HL-60 (cell line): Measurements from ENCODE around the gene CAMSAP3.

Source experiments
- DNase-seq, 2 experiments: peaks; one replicate each; pipeline ENCODE4 v3.0.0-alpha.2; 2010 to 2020; ENCODE audit warnings: low read depth in 1 of 2, low spot score in 1 of 2
- H3K27ac ChIP-seq: fragments of 250-450 bp; sonication (Bioruptor Pico); replicated peaks from 2 replicates; pipeline ENCODE4 v1.5.1; 2020; ENCODE audit warnings: mild to moderate bottlenecking, moderate library complexity
- H3K27me3 ChIP-seq: fragments of 250-450 bp; sonication (Bioruptor Pico); 2 replicates; pipeline ENCODE4 v1.5.1; 2021; ENCODE audit warnings: mild to moderate bottlenecking, moderate library complexity; ENCODE audit not compliant: insufficient read depth, poor library complexity, severe bottlenecking
- H3K4me3 ChIP-seq: replicated peaks from 2 replicates; pipeline ENCODE4 v1.5.1; 2011; ENCODE audit warnings: mild to moderate bottlenecking, control low read depth, low read length; ENCODE audit not compliant: insufficient read depth
- GABPA ChIP-seq: IDR thresholded peaks from 2 replicates; pipeline ENCODE4 v1.6.1; 2012; ENCODE audit warnings: low read depth
- POLR2AphosphoS5 ChIP-seq: IDR thresholded peaks from 2 replicates; pipeline ENCODE4 v1.6.1; 2012; ENCODE audit warnings: low read depth
- SPI1 ChIP-seq: IDR thresholded peaks from 2 replicates; pipeline ENCODE4 v1.6.1; 2012; ENCODE audit warnings: low read depth, mild to moderate bottlenecking, borderline replicate concordance
- TF ChIP-seq, protein P1 (sequence below): IDR thresholded peaks from one replicate; pipeline ENCODE4 v1.5.1; 2011; ENCODE audit warnings: low read length, control low read depth, inconsistent platforms; ENCODE audit not compliant: insufficient read depth
- TF ChIP-seq, protein P2 (sequence below): IDR thresholded peaks from 2 replicates; pipeline ENCODE4 v1.6.1; 2012; ENCODE audit warnings: low read depth; ENCODE audit not compliant: insufficient replicate concordance

CAMSAP3 gene

DNA sequence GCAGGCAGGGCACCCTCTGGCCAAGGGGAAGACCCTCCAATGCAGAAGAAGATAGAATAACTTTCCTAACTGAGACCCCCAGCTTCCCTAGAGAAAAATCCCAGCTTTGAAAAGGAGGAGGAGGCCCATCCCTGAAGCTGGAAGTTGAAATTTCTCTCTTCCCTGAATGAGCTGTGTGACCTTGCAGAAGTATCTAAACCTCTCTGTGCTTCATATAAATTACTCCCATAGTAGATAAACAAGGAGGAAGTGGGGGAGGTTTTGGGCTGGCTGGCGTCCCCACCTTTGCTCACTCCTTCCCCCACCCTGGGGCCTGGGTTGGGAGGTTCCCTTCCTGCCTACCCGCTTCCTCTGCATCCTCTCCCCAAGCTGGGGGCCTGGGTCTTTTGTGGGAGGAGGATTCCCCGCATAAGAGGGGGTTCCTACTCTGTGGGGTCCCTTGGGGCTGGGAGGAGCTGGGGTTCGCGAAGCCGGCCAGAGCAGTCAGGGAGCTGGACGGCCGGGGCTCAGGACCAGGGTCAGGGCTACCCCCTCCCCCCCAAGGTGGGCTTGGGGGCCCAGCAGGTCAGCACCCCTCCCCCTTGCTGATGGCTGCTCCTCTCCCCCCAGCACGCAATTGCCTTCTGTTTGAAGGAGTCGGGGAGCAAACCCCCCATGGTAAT, 11.7 kb downstream of the CAMSAP3 start:
- DNase-seq, result no peak
- H3K27ac ChIP-seq, result no peak overlapping the region
- H3K27me3 ChIP-seq, result peaks cover 6% of the 10 kb centered on the region
- TF ChIP-seq, protein P1, sequence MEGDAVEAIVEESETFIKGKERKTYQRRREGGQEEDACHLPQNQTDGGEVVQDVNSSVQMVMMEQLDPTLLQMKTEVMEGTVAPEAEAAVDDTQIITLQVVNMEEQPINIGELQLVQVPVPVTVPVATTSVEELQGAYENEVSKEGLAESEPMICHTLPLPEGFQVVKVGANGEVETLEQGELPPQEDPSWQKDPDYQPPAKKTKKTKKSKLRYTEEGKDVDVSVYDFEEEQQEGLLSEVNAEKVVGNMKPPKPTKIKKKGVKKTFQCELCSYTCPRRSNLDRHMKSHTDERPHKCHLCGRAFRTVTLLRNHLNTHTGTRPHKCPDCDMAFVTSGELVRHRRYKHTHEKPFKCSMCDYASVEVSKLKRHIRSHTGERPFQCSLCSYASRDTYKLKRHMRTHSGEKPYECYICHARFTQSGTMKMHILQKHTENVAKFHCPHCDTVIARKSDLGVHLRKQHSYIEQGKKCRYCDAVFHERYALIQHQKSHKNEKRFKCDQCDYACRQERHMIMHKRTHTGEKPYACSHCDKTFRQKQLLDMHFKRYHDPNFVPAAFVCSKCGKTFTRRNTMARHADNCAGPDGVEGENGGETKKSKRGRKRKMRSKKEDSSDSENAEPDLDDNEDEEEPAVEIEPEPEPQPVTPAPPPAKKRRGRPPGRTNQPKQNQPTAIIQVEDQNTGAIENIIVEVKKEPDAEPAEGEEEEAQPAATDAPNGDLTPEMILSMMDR, result no peak
- TF ChIP-seq GABPA (no peak), SPI1 (no peak), POLR2AphosphoS5 (no peak)
- TF ChIP-seq, protein P2, sequence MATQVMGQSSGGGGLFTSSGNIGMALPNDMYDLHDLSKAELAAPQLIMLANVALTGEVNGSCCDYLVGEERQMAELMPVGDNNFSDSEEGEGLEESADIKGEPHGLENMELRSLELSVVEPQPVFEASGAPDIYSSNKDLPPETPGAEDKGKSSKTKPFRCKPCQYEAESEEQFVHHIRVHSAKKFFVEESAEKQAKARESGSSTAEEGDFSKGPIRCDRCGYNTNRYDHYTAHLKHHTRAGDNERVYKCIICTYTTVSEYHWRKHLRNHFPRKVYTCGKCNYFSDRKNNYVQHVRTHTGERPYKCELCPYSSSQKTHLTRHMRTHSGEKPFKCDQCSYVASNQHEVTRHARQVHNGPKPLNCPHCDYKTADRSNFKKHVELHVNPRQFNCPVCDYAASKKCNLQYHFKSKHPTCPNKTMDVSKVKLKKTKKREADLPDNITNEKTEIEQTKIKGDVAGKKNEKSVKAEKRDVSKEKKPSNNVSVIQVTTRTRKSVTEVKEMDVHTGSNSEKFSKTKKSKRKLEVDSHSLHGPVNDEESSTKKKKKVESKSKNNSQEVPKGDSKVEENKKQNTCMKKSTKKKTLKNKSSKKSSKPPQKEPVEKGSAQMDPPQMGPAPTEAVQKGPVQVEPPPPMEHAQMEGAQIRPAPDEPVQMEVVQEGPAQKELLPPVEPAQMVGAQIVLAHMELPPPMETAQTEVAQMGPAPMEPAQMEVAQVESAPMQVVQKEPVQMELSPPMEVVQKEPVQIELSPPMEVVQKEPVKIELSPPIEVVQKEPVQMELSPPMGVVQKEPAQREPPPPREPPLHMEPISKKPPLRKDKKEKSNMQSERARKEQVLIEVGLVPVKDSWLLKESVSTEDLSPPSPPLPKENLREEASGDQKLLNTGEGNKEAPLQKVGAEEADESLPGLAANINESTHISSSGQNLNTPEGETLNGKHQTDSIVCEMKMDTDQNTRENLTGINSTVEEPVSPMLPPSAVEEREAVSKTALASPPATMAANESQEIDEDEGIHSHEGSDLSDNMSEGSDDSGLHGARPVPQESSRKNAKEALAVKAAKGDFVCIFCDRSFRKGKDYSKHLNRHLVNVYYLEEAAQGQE, result no peak
- no peak overlapping the region for H3K4me3 ChIP-seq

DNA sequence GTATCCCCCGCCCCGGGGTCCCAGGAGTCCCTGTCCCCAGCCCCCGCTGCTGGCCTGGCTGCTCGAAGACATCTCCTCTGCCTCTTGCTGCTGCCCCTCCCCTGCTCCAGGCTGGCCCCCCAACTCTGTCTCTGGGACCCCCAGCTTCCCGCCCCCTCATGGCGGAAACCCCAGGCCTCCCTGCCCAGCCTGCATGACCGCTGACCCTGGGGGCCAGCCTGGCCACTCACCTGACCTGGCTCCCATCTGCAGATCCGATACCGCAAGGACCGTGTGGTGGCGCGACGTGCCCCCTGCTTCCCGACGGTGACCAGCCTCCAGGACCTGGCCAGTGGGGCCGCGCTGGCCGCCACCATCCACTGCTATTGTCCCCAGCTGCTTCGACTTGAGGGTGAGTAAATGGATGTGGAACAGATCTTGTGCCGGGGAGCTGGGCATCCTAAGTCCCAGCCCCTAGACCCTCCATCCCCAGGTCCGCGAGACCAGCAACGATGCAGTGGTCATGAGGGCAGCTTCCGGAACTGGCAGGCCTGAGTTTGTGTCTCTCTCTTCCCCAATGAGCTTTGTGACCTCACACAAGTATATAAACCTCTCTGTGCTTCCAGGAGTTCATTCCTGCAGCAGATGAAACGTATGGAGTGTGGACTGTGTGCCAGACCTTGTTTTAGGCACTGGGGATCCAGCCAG, 12.4 kb downstream of the CAMSAP3 start:
- DNase-seq, result no peak
- H3K4me3 ChIP-seq, result no peak overlapping the region
- H3K27ac ChIP-seq, result no peak overlapping the region
- H3K27me3 ChIP-seq, result peaks cover 6% of the 10 kb centered on the region
- TF ChIP-seq, protein P2, result no peak
- TF ChIP-seq POLR2AphosphoS5, result no peak
- TF ChIP-seq GABPA, result no peak
- TF ChIP-seq, protein P1, result no peak
- no peak for TF ChIP-seq SPI1

DNA sequence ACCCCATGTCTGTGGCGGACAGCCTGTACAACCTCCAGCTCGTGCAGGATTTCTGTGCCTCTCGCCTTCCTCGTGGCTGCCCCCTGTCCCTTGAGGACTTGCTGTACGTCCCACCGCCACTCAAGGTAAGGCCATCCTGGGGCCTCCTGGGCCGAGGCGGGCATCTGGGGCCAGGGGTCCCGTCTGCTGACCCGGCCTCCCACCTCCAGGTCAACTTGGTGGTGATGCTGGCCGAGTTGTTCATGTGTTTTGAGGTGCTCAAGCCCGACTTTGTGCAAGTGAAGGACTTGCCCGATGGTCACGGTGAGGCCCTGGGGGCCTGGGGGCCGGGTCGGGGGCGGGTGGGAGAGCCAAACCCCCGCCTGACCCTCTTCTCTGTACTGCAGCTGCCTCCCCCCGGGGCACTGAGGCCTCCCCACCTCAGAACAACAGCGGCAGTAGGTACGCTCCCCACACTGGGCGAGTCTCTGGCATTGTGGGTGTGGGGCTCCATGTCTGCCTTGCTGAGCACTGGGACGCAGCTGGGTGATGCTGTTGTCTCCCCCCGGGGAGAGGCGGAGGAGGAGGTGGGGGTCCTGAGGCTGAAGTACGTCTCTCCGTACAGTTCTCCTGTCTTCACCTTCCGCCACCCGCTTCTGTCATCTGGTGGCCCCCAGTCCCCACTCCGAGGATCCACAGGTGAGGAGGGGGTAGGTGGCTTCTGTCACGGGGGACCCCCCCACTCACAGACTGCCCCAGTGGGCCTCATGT, 15.0 kb downstream of the CAMSAP3 start:
- Histone ChIP-seq H3K27ac (no peak overlapping the region), H3K4me3 (no peak overlapping the region), H3K27me3 (peaks cover 2% of the 10 kb centered on the region)
- DNase-seq, result no peak
- TF ChIP-seq SPI1, result no peak
- TF ChIP-seq GABPA, result no peak
- no peak for TF ChIP-seq POLR2AphosphoS5
- TF ChIP-seq, protein P2, result no peak
- TF ChIP-seq, protein P1, result no peak
